Gastrocnemius medialis (tissue), 4 donors: ENCODE data around the gene MFAP3. TPM values are rescaled to one million over a fixed set of nuclear protein-coding genes. Genes with fewer than 3 reads are reported as not detected.

ENCODE experiments used
- ATAC-seq, 2 donors: fragments of 150-250 bp; one replicate each; pipeline ENCODE4 v1.9.1; 2016
- DNase-seq, 2 donors: peaks; one replicate each; pipeline ENCODE4 v3.0.0-alpha.2; 2019
- H3K27ac ChIP-seq, 4 donors: fragments of 200-600 bp; sonication (generic); 1 replicate in 1 of 4; 2 replicates in 3 of 4; pipeline ENCODE4 v1.5.1; 2016 to 2018; ENCODE audit warnings: mild to moderate bottlenecking in 2 of 4, moderate library complexity in 1 of 4
- H3K27me3 ChIP-seq, 3 donors: fragments of 200-600 bp; sonication (generic) in 2 of 3; 1 replicate in 1 of 3; 2 replicates in 2 of 3; pipeline versions ENCODE4 v1.5.1 to v1.6.0; 2016 to 2019; ENCODE audit warnings: mild to moderate bottlenecking in 1 of 3, moderate library complexity in 1 of 3
- H3K36me3 ChIP-seq, 2 donors: fragments of 200-600 bp; sonication (generic) in 1 of 2; one replicate each; pipeline ENCODE4 v1.5.1; 2017 to 2018
- H3K4me1 ChIP-seq, 2 donors: fragments of 200-600 bp; sonication (generic) in 1 of 2; one replicate each; pipeline ENCODE4 v1.5.1; 2016 to 2017; ENCODE audit warnings: mild to moderate bottlenecking in 2 of 2
- H3K4me3 ChIP-seq, 4 donors: fragments of 200-600 bp; sonication (generic) in 3 of 4; 1 replicate in 1 of 4; 2 replicates in 3 of 4; pipeline ENCODE4 v1.5.1; 2016 to 2019; ENCODE audit warnings: mild to moderate bottlenecking in 2 of 4
- H3K9me3 ChIP-seq, 3 donors: fragments of 200-600 bp; sonication (generic) in 2 of 3; 1 replicate in 1 of 3; 2 replicates in 2 of 3; pipeline ENCODE4 v1.5.1; 2016 to 2019
- POLR2A ChIP-seq, 2 donors: fragments of 450-650 bp; IDR thresholded peaks; one replicate each; pipeline ENCODE4 v1.6.1; 2017; ENCODE audit warnings: antibody characterized with exemption in 2 of 2, mild to moderate bottlenecking in 2 of 2, moderate library complexity in 2 of 2
- in situ Hi-C, 4 donors: fragments of 200-750 bp; cut with MboI; loops; one replicate each; pipeline versions ENCODE4 v1.15.0 to v1.8.0; 2017; ENCODE audit warnings: low sequenced_read_pairs in 4 of 4
- intact Hi-C: fragments of 100-400 bp; cut with DNase I; formaldehyde crosslinking; loops from one replicate; pipeline ENCODE4 v1.15.1; 2023; ENCODE audit warnings: low total_unique reads
- total RNA-seq, 4 donors: library from RNA; depleted of rRNA; stranded (reverse); fragments of >200 nt; gene quantifications; one replicate each; pipeline versions ENCODE4 v1.1.0 to v1.2.3, GENCODE V29; 2016
- TF ChIP-seq, protein P1 (sequence below), 5 experiments: fragments of 450-650 bp in 3 of 5; fragments of 200-600 bp in 2 of 5; sonication (generic) in 2 of 5; IDR thresholded peaks in 4 of 5; conservative IDR thresholded peaks in 1 of 5; 1 replicate in 4 of 5; 2 replicates in 1 of 5; pipeline ENCODE4 v1.5.1; 2016 to 2019; ENCODE audit warnings: antibody characterized with exemption in 5 of 5, mild to moderate bottlenecking in 3 of 5, moderate library complexity in 3 of 5

MFAP3 gene
- total RNA-seq, 4 donors from 2014 or later: 25.4 to 80.5 (median 28.7) TPM

DNA sequence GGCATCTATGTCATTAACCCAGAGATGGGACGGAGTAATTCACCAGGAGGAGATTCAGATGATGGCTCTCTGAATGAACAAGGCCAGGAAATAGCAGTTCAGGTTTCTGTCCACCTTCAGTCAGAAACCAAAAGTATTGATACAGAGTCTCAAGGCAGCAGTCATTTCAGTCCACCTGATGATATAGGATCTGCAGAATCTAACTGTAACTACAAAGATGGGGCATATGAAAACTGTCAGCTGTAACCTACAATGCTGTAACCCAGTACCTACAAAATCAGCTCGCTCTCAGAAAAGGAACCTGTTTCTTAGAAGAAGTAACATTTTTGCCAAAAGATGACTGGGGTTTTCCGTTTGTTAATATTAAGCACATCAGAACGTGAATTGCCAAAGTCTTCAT lies 14.7 kb downstream of the MFAP3 start:
- no peaks in the 10 kb centered on the region for H3K9me3 ChIP-seq
- in situ Hi-C loops (no loop called here), intact Hi-C loops (no loop called here)
- no peak overlapping the region for H3K27ac ChIP-seq
- peaks cover 4 to 19% of the 10 kb centered on the region in 2 donors for H3K4me1 ChIP-seq
- no peak for TF ChIP-seq POLR2A (IDR thresholded peaks at IDR 0.05)
- TF ChIP-seq, protein P1, sequence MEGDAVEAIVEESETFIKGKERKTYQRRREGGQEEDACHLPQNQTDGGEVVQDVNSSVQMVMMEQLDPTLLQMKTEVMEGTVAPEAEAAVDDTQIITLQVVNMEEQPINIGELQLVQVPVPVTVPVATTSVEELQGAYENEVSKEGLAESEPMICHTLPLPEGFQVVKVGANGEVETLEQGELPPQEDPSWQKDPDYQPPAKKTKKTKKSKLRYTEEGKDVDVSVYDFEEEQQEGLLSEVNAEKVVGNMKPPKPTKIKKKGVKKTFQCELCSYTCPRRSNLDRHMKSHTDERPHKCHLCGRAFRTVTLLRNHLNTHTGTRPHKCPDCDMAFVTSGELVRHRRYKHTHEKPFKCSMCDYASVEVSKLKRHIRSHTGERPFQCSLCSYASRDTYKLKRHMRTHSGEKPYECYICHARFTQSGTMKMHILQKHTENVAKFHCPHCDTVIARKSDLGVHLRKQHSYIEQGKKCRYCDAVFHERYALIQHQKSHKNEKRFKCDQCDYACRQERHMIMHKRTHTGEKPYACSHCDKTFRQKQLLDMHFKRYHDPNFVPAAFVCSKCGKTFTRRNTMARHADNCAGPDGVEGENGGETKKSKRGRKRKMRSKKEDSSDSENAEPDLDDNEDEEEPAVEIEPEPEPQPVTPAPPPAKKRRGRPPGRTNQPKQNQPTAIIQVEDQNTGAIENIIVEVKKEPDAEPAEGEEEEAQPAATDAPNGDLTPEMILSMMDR (IDR thresholded peaks at IDR 0.05 in 4 of 5, conservative IDR thresholded peaks at IDR 0.05 in 1 of 5): no peak
- DNase-seq (no peak), ATAC-seq (no peak)
- no peak overlapping the region for H3K4me3 ChIP-seq
- H3K36me3 ChIP-seq: peaks cover 0 to 32% of the 10 kb centered on the region in 2 donors
- H3K27me3 ChIP-seq: no peaks in the 10 kb centered on the region

DNA sequence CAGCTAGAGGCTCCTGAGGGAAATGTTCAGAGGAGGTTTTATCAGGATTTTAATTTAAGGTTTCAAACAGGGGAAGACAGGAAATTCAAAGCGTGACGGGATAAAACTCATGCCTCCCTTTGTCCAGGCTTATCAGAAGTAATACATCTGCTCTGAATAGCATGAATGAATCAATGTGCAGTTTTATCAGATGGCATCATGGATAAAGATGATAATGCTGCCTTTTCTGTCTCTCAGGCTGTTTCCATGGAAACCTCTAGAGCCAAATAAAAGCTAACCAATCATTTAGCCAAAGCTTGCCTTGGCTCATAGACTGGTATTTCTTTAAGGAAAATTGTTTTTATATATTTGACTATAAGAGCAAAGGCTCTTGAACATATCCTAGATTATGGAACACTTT lies 16.4 kb downstream of the MFAP3 start:
- no peaks in the 10 kb centered on the region for H3K9me3 ChIP-seq
- intact Hi-C loops: no loop called here
- H3K27ac ChIP-seq: no peak overlapping the region
- in situ Hi-C loops: no loop called here
- peaks cover 0 to 32% of the 10 kb centered on the region in 2 donors for H3K36me3 ChIP-seq
- TF ChIP-seq, protein P1 (IDR thresholded peaks at IDR 0.05 in 4 of 5, conservative IDR thresholded peaks at IDR 0.05 in 1 of 5): no peak
- no peak for TF ChIP-seq POLR2A (IDR thresholded peaks at IDR 0.05)
- H3K4me1 ChIP-seq: peaks cover 7 to 9% of the 10 kb centered on the region in 2 donors
- H3K4me3 ChIP-seq: no peak overlapping the region
- DNase-seq (no peak), ATAC-seq (no peak)
- no peaks in the 10 kb centered on the region for H3K27me3 ChIP-seq

DNA sequence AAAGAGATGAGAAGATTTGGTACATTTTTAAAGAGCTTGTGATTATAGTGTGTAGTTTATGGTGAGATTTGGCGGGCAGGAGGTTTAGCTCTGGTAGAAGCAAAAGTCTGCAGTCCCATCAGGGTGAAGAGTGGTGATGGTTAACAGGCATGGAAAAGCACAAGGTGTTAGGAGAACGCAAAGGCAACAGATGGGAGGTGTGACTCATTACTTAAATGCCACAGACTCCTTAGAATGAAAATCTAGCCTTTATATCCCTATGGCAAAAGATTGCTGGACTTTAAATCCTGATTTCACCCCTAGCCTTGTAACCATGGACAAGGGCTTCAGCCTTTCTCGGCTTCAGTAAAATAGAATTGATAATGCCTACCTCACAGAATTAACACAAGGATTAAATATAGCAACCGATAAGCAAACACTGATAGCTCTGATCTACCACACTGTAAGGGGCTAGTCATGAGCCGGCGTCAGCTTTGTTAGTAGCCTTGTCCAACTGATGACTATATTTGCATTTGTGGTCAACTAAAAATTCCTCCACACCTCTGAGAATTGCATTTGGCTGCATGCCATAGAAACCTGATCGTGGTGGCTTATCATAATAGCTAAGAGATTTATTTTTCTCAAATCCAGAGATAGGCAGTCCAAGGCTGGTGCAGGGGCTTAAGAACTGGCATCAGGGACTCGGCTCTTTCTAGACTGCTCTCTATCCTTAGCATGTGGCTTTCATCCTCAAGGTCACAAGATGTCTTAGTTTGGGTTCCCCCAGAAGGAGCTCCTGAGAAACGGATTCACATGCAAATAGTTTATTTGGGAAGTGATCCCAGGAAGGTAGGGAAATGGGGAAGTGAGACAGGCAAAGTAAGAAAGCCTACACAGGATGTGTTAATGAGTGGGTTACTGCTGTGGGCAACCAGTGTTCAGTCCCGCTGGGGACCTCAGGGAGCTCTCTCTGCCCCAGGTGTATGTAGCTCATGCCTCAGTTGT lies 19.6 kb downstream of the MFAP3 start:
- Histone ChIP-seq H3K9me3 (no peaks in the 10 kb centered on the region), H3K36me3 (peaks cover 0 to 19% of the 10 kb centered on the region in 2 donors), H3K27ac (no peak overlapping the region), H3K4me1 (peaks cover 7 to 9% of the 10 kb centered on the region in 2 donors), H3K27me3 (no peaks in the 10 kb centered on the region), H3K4me3 (no peak overlapping the region)
- TF ChIP-seq, protein P1 (IDR thresholded peaks at IDR 0.05 in 4 of 5, conservative IDR thresholded peaks at IDR 0.05 in 1 of 5): no peak
- no peak for TF ChIP-seq POLR2A (IDR thresholded peaks at IDR 0.05)
- DNase-seq: no peak
- in situ Hi-C loops (no loop called here), intact Hi-C loops (no loop called here)
- ATAC-seq: no peak

DNA sequence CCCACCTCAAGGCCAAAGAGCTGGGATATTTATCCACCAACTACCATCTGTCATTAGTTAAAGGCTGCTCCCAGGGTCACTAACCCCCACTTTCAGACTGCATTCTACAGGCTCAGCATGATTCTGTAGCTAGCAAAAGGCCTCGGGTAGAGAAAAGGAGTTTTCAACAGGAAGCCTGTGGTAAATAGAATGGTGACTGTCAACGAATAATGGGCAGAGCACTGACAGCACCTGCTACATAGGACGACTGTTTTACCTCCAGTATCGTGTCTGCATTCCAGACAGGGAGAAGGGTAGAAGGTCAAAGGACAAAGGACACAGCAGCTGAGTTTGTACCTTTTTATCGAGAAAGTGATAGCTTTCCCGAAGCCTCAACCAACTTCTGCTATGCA lies 20.3 kb downstream of the MFAP3 start:
- ATAC-seq (no peak), DNase-seq (no peak)
- Histone ChIP-seq H3K9me3 (no peaks in the 10 kb centered on the region), H3K36me3 (peaks cover 0 to 12% of the 10 kb centered on the region in 2 donors), H3K4me1 (peaks cover 7 to 9% of the 10 kb centered on the region in 2 donors), H3K27me3 (no peaks in the 10 kb centered on the region), H3K27ac (no peak overlapping the region), H3K4me3 (no peak overlapping the region)
- in situ Hi-C loops (no loop called here), intact Hi-C loops (no loop called here)
- TF ChIP-seq POLR2A (IDR thresholded peaks at IDR 0.05): no peak
- TF ChIP-seq, protein P1 (IDR thresholded peaks at IDR 0.05 in 4 of 5, conservative IDR thresholded peaks at IDR 0.05 in 1 of 5): no peak
